ENCODE measurements around the gene PSAT1. TPM values are rescaled to one million over a fixed set of nuclear protein-coding genes. Genes with fewer than 3 reads are reported as not detected.

Gene PSAT1
- total RNA-seq, 1 experiment from 2014 or later = 179 TPM

- POLR2A ChIA-PET (ENCODE audit: low non-redundant PET) = no interaction called here
- H3K27ac ChIP-seq (ENCODE audit: low read depth, low read length, poor library complexity, severe bottlenecking) = no peak overlapping the region
- no peak for DNase-seq (ENCODE audit: low spot score)
- H3K4me1 ChIP-seq (ENCODE audit: insufficient read depth, low read length, poor library complexity, severe bottlenecking) = peaks cover 10% of the 10 kb centered on the region
- H3K4me3 ChIP-seq (ENCODE audit: low read depth, low read length, poor library complexity, severe bottlenecking) = no peak overlapping the region
- TF ChIP-seq EZH2 (IDR thresholded peaks at IDR 0.05; ENCODE audit: borderline replicate concordance, low read depth, low read length, poor library complexity, severe bottlenecking) = no peak
- TF ChIP-seq, protein P1, sequence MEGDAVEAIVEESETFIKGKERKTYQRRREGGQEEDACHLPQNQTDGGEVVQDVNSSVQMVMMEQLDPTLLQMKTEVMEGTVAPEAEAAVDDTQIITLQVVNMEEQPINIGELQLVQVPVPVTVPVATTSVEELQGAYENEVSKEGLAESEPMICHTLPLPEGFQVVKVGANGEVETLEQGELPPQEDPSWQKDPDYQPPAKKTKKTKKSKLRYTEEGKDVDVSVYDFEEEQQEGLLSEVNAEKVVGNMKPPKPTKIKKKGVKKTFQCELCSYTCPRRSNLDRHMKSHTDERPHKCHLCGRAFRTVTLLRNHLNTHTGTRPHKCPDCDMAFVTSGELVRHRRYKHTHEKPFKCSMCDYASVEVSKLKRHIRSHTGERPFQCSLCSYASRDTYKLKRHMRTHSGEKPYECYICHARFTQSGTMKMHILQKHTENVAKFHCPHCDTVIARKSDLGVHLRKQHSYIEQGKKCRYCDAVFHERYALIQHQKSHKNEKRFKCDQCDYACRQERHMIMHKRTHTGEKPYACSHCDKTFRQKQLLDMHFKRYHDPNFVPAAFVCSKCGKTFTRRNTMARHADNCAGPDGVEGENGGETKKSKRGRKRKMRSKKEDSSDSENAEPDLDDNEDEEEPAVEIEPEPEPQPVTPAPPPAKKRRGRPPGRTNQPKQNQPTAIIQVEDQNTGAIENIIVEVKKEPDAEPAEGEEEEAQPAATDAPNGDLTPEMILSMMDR (conservative IDR thresholded peaks at IDR 0.05; ENCODE audit: low read depth, low read length) = no peak
- CTCF ChIA-PET = no interaction called here
- no peaks in the 10 kb centered on the region for H3K27me3 ChIP-seq (replicated peaks; ENCODE audit: insufficient read depth, low read depth, low read length, poor library complexity)
- BruUV-seq (replicated peaks) = no TSS peak
- intact Hi-C loops (cut with micrococcal nuclease; ENCODE audit: unreplicated experiment) = no loop called here
- H3K9me3 ChIP-seq (ENCODE audit: low read depth, low read length, poor library complexity, severe bottlenecking) = no peaks in the 10 kb centered on the region
- peaks cover 75% of the 10 kb centered on the region for H3K36me3 ChIP-seq (ENCODE audit: insufficient read depth, low read length, poor library complexity, severe bottlenecking)
Measured at GRCh38 chr9:78326564-78326963, 29.6 kb downstream of the PSAT1 start.

DNA sequence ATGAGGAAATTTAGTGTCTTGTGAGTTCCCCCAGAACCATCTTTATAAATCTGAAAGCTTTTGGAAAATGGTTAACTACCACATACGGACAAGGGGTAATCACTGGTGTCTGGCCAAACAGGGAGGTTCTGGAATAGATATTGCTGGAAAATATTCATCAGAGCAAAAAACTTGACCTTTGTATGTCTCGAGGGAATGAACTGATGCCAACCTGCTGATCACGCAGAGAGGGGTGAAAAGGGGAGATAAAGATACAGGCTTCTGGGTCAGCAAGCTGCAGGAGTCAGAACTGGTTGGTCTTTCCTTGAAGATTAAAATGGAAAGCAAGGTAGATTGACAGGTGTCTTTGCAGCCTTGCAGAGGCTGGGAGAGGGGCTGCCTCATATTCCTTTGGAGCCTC, 35.5 kb downstream of the PSAT1 start:
- BruUV-seq (replicated peaks) = no TSS peak
- H3K27ac ChIP-seq (ENCODE audit: low read depth, low read length, poor library complexity, severe bottlenecking) = no peak overlapping the region
- no peaks in the 10 kb centered on the region for H3K4me1 ChIP-seq (ENCODE audit: insufficient read depth, low read length, poor library complexity, severe bottlenecking)
- no peak for DNase-seq (ENCODE audit: low spot score)
- ChIA-PET CTCF (no interaction called here), POLR2A (ENCODE audit: low non-redundant PET) (no interaction called here)
- H3K4me3 ChIP-seq (ENCODE audit: low read depth, low read length, poor library complexity, severe bottlenecking) = no peak overlapping the region
- peaks cover 34% of the 10 kb centered on the region for H3K36me3 ChIP-seq (ENCODE audit: insufficient read depth, low read length, poor library complexity, severe bottlenecking)
- H3K27me3 ChIP-seq (replicated peaks; ENCODE audit: insufficient read depth, low read depth, low read length, poor library complexity) = no peaks in the 10 kb centered on the region
- intact Hi-C loops (cut with micrococcal nuclease; ENCODE audit: unreplicated experiment) = no loop called here
- TF ChIP-seq, protein P1 (conservative IDR thresholded peaks at IDR 0.05; ENCODE audit: low read depth, low read length) = no peak
- TF ChIP-seq EZH2 (IDR thresholded peaks at IDR 0.05; ENCODE audit: borderline replicate concordance, low read depth, low read length, poor library complexity, severe bottlenecking) = no peak
- no peaks in the 10 kb centered on the region for H3K9me3 ChIP-seq (ENCODE audit: low read depth, low read length, poor library complexity, severe bottlenecking)

DNA sequence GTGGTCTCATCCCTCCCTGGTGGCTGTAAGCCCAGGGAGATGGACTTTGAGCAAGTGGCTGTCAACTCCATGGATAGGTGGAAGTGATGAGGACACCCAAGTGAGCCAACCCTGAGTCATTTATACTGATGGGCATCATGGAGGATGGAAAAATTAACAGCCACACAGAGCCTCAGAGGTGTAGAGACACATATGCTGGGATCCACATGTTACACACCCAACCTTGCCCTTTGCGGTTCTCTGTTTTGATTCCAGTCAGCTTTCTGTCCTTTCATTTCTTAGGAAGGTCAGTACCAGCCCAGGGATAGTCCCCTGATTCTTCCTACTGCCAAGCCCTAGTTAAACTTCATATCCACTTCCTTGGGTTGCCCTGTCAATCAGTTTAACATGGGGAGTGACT, 51.9 kb downstream of the PSAT1 start:
- no TSS peak for BruUV-seq (replicated peaks)

More for the DNA sequence above, 51.9 kb downstream of the PSAT1 start:
- TF ChIP-seq, protein P1 (conservative IDR thresholded peaks at IDR 0.05; ENCODE audit: low read depth, low read length) = no peak
- TF ChIP-seq EZH2 (IDR thresholded peaks at IDR 0.05; ENCODE audit: borderline replicate concordance, low read depth, low read length, poor library complexity, severe bottlenecking) = no peak
- DNase-seq (ENCODE audit: low spot score) = no peak
- ChIA-PET POLR2A (ENCODE audit: low non-redundant PET) (no interaction called here), CTCF (no interaction called here)
- no peaks in the 10 kb centered on the region for H3K9me3 ChIP-seq (ENCODE audit: low read depth, low read length, poor library complexity, severe bottlenecking)
- H3K36me3 ChIP-seq (ENCODE audit: insufficient read depth, low read length, poor library complexity, severe bottlenecking) = no peaks in the 10 kb centered on the region
- H3K27me3 ChIP-seq (replicated peaks; ENCODE audit: insufficient read depth, low read depth, low read length, poor library complexity) = no peaks in the 10 kb centered on the region
- no peak overlapping the region for H3K27ac ChIP-seq (ENCODE audit: low read depth, low read length, poor library complexity, severe bottlenecking)
- H3K4me3 ChIP-seq (ENCODE audit: low read depth, low read length, poor library complexity, severe bottlenecking) = no peak overlapping the region
- intact Hi-C loops (cut with micrococcal nuclease; ENCODE audit: unreplicated experiment) = no loop called here
- no peaks in the 10 kb centered on the region for H3K4me1 ChIP-seq (ENCODE audit: insufficient read depth, low read length, poor library complexity, severe bottlenecking)
